HepG2 (cell line): ENCODE measurements around the gene PSKH1. TPM values are rescaled to one million over a fixed set of nuclear protein-coding genes. Genes with fewer than 3 reads are reported as not detected.

Experiments used
- ARID3A ChIP-seq: IDR thresholded peaks from 2 replicates; pipeline ENCODE4 v1.6.1; 2012; ENCODE audit warnings: low read depth, low read length, improper control_type of control experiment
- ATF6 ChIP-seq: sonication (generic); formaldehyde crosslinking; conservative IDR thresholded peaks from 2 replicates; pipeline ENCODE4 v1.4.0; 2020; ENCODE audit warnings: missing genetic modification reagents
- CBX1 ChIP-seq: IDR thresholded peaks from one replicate; pipeline ENCODE4 v1.6.1; 2016; ENCODE audit warnings: antibody characterized with exemption, low read depth
- DR1 ChIP-seq: sonication (generic); formaldehyde crosslinking; IDR thresholded peaks from 2 replicates; pipeline ENCODE4 v1.8.0; 2021; ENCODE audit warnings: mild to moderate bottlenecking, missing genetic modification reagents, inconsistent platforms
- FOSL1 ChIP-seq: sonication (generic); formaldehyde crosslinking; IDR thresholded peaks from 2 replicates; pipeline ENCODE4 v1.9.0; 2021; ENCODE audit warnings: missing genetic modification reagents, borderline replicate concordance
- FOXA1 ChIP-seq, 2 experiments: fragments of 450-650 bp in 1 of 2; sonication (generic) in 1 of 2; formaldehyde crosslinking in 1 of 2; IDR thresholded peaks; 2 replicates each; pipeline versions ENCODE4 v1.4.0 to v1.6.1; 2016 to 2020; ENCODE audit warnings: missing genetic modification reagents in 1 of 2
- KAT7 ChIP-seq: IDR thresholded peaks from 2 replicates; pipeline ENCODE4 v1.6.1; 2018; ENCODE audit warnings: borderline replicate concordance, missing compliant biosample characterization
- TCF7L2 ChIP-seq: IDR thresholded peaks from 2 replicates; pipeline ENCODE4 v1.6.1; 2011; ENCODE audit warnings: mild to moderate bottlenecking, low read depth, low read length, moderate library complexity
- THAP11 ChIP-seq: IDR thresholded peaks from 2 replicates; pipeline ENCODE4 v1.6.1; 2016; ENCODE audit warnings: missing biosample characterization, missing genetic modification reagents
- ZFP82 ChIP-seq: sonication (generic); formaldehyde crosslinking; IDR thresholded peaks from 2 replicates; pipeline ENCODE4 v1.5.1; 2020; ENCODE audit warnings: mild to moderate bottlenecking, missing genetic modification reagents, borderline replicate concordance
- ZNF407 ChIP-seq: sonication (generic); formaldehyde crosslinking; IDR thresholded peaks from one replicate; pipeline ENCODE4 v1.5.1; 2020; ENCODE audit warnings: mild to moderate bottlenecking, missing genetic modification reagents; ENCODE audit errors: not compliant biosample characterization
- ZNF629 ChIP-seq: sonication (generic); formaldehyde crosslinking; conservative IDR thresholded peaks from 2 replicates; pipeline ENCODE4 v1.5.0; 2020; ENCODE audit warnings: missing genetic modification reagents
- ZNF644 ChIP-seq: IDR thresholded peaks from 2 replicates; pipeline ENCODE4 v1.6.1; 2016; ENCODE audit warnings: low read depth
- polyA plus RNA-seq, 8 experiments: library from polyadenylated mRNA; depleted of rRNA in 3 of 8; stranded (reverse) in 7 of 8; unstranded in 1 of 8; fragments of >200 nt; fragmentation: Illumina TruSeq in 4 of 8; extraction: Trizol in 4 of 8; gene quantifications; 2 replicates each; pipeline versions ENCODE4 v1.2.1 to v1.2.3, GENCODE V29; 2011 to 2016; ENCODE audit warnings: low read depth in 4 of 8, missing spikeins in 1 of 8, mixed read lengths in 1 of 8; ENCODE audit not compliant: insufficient read depth in 1 of 8
- total RNA-seq, 5 experiments: library from RNA; depleted of rRNA; stranded (reverse); fragments of >200 nt; fragmentation: Illumina TruSeq; extraction: Trizol; gene quantifications; 2 replicates each; pipeline ENCODE4 v1.2.3, GENCODE V29; 2016; ENCODE audit warnings: low read depth in 1 of 5
- TF ChIP-seq, protein P1 (sequence below): sonication (generic); formaldehyde crosslinking; IDR thresholded peaks from 2 replicates; pipeline ENCODE4 v1.5.0; 2020; ENCODE audit warnings: mild to moderate bottlenecking, missing genetic modification reagents, borderline replicate concordance

Gene PSKH1
- total and polyA plus RNA-seq, 2 of the 13 experiments (the other 11 are each of a cell fraction or from before 2014, with no cell fraction given): 8.4 to 19.1 TPM

GRCh38 chr16:67844497-67844896, 48.6 kb upstream of the PSKH1 start (continued):
- TF ChIP-seq ZNF407 (CRISPR knock-in tag): no peak
- TF ChIP-seq ZFP82 (CRISPR knock-in tag): no peak
- TF ChIP-seq THAP11 (CRISPR knock-in tag): peak; percentile 36; the same call in 1 of the 2 replicates
- TF ChIP-seq DR1 (CRISPR knock-in tag): no peak
- TF ChIP-seq ZNF644 (CRISPR knock-in tag): no peak
- no peak for TF ChIP-seq FOSL1
- TF ChIP-seq TCF7L2: no peak
- TF ChIP-seq, protein P1, sequence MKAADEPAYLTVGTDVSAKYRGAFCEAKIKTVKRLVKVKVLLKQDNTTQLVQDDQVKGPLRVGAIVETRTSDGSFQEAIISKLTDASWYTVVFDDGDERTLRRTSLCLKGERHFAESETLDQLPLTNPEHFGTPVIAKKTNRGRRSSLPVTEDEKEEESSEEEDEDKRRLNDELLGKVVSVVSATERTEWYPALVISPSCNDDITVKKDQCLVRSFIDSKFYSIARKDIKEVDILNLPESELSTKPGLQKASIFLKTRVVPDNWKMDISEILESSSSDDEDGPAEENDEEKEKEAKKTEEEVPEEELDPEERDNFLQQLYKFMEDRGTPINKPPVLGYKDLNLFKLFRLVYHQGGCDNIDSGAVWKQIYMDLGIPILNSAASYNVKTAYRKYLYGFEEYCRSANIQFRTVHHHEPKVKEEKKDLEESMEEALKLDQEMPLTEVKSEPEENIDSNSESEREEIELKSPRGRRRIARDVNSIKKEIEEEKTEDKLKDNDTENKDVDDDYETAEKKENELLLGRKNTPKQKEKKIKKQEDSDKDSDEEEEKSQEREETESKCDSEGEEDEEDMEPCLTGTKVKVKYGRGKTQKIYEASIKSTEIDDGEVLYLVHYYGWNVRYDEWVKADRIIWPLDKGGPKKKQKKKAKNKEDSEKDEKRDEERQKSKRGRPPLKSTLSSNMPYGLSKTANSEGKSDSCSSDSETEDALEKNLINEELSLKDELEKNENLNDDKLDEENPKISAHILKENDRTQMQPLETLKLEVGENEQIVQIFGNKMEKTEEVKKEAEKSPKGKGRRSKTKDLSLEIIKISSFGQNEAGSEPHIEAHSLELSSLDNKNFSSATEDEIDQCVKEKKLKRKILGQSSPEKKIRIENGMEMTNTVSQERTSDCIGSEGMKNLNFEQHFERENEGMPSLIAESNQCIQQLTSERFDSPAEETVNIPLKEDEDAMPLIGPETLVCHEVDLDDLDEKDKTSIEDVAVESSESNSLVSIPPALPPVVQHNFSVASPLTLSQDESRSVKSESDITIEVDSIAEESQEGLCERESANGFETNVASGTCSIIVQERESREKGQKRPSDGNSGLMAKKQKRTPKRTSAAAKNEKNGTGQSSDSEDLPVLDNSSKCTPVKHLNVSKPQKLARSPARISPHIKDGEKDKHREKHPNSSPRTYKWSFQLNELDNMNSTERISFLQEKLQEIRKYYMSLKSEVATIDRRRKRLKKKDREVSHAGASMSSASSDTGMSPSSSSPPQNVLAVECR (CRISPR knock-in tag): 0 out of 2 replicates have a peak, but pooled peaks have one; percentile 9
- no peak for TF ChIP-seq CBX1
- no peak for TF ChIP-seq ARID3A
- TF ChIP-seq ZNF629: no peak
- no peak for TF ChIP-seq ATF6 (CRISPR knock-in tag)
- no peak for TF ChIP-seq FOXA1 (IDR thresholded peaks at IDR 0.05)
- TF ChIP-seq FOXA1 (CRISPR knock-in tag; IDR thresholded peaks at IDR 0.05): no peak
- no peak for TF ChIP-seq KAT7 (CRISPR knock-in tag)
